HepG2 (cell line): Measurements from ENCODE around the gene SMTNL1.

Experiments used
- ZSCAN21 ChIP-seq: sonication (generic); formaldehyde crosslinking; IDR thresholded peaks from 2 replicates; pipeline ENCODE4 v1.8.0; 2022; ENCODE audit warnings: mild to moderate bottlenecking, missing genetic modification reagents, moderate library complexity, borderline replicate concordance
- TF ChIP-seq, protein P1 (sequence below): sonication (generic); formaldehyde crosslinking; IDR thresholded peaks from 2 replicates; pipeline ENCODE4 v1.5.0; 2020; ENCODE audit warnings: mild to moderate bottlenecking, missing genetic modification reagents, moderate library complexity
- TF ChIP-seq, protein P2 (sequence below): sonication (generic); formaldehyde crosslinking; IDR thresholded peaks from 2 replicates; pipeline ENCODE4 v1.4.0; 2020; ENCODE audit warnings: missing genetic modification reagents
- TF ChIP-seq, protein P3 (sequence below): sonication (generic); formaldehyde crosslinking; conservative IDR thresholded peaks from 2 replicates; pipeline ENCODE4 v1.8.0; 2022; ENCODE audit warnings: missing genetic modification reagents

DNA sequence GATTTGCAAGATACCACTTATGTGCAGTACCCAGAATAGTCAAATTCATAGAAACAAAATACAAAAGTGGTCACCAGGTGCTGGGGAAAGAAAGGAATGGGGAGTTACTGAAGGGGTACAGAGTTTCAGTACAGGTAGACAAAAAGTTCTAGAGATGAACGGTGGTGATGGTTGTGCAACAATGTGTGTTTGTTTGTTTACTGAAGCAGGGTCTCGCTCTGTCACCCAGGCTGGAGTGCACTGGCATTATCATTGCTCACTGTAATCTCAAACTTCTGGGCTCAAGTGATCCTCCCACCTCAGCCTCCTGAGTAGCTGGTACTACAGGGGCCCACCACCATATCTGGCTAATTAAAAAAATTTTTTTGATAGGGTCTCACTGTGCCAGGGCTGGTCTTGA lies 18.0 kb downstream of the SMTNL1 start:
- TF ChIP-seq, protein P1, sequence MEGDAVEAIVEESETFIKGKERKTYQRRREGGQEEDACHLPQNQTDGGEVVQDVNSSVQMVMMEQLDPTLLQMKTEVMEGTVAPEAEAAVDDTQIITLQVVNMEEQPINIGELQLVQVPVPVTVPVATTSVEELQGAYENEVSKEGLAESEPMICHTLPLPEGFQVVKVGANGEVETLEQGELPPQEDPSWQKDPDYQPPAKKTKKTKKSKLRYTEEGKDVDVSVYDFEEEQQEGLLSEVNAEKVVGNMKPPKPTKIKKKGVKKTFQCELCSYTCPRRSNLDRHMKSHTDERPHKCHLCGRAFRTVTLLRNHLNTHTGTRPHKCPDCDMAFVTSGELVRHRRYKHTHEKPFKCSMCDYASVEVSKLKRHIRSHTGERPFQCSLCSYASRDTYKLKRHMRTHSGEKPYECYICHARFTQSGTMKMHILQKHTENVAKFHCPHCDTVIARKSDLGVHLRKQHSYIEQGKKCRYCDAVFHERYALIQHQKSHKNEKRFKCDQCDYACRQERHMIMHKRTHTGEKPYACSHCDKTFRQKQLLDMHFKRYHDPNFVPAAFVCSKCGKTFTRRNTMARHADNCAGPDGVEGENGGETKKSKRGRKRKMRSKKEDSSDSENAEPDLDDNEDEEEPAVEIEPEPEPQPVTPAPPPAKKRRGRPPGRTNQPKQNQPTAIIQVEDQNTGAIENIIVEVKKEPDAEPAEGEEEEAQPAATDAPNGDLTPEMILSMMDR (CRISPR knock-in tag): no peak
- TF ChIP-seq, protein P2, sequence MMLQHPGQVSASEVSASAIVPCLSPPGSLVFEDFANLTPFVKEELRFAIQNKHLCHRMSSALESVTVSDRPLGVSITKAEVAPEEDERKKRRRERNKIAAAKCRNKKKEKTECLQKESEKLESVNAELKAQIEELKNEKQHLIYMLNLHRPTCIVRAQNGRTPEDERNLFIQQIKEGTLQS (CRISPR knock-in tag): no peak
- TF ChIP-seq ZSCAN21 (CRISPR knock-in tag): no peak
- TF ChIP-seq, protein P3, sequence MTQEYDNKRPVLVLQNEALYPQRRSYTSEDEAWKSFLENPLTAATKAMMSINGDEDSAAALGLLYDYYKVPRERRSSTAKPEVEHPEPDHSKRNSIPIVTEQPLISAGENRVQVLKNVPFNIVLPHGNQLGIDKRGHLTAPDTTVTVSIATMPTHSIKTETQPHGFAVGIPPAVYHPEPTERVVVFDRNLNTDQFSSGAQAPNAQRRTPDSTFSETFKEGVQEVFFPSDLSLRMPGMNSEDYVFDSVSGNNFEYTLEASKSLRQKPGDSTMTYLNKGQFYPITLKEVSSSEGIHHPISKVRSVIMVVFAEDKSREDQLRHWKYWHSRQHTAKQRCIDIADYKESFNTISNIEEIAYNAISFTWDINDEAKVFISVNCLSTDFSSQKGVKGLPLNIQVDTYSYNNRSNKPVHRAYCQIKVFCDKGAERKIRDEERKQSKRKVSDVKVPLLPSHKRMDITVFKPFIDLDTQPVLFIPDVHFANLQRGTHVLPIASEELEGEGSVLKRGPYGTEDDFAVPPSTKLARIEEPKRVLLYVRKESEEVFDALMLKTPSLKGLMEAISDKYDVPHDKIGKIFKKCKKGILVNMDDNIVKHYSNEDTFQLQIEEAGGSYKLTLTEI (CRISPR knock-in tag): no peak
